ENCODE data around the gene TEAD4. TPM values are rescaled to one million over a fixed set of nuclear protein-coding genes. Genes with fewer than 3 reads are reported as not detected.

Gene TEAD4
- total RNA-seq, 4 donors from 2014 or later, result 3.7 to 13.4 (median 5.4) TPM

- TF ChIP-seq CTCF (IDR thresholded peaks at IDR 0.05; ENCODE audit: low read depth), result no peak
These were observed 57.0 kb downstream of the TEAD4 start for GRCh38 chr12:3016191-3016590.

DNA sequence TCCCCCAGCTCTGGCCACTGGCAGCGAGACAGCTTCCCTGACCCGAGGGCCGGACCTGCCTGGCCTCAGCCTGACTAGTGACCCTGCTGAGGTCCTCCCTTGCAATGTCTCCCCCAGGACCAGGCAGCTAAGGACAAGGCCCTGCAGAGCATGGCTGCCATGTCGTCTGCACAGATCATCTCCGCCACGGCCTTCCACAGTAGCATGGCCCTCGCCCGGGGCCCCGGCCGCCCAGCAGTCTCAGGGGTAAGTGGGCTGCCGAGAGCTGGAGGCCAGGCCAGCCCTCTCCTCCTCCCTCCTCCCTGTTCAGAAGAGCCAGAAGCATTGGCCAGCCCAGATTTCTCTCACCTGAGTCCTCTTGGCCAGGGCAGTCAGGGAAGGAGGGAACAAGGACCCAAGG is 58.1 kb downstream of the TEAD4 start:
- TF ChIP-seq CTCF (IDR thresholded peaks at IDR 0.05; ENCODE audit: low read depth), result no peak

DNA sequence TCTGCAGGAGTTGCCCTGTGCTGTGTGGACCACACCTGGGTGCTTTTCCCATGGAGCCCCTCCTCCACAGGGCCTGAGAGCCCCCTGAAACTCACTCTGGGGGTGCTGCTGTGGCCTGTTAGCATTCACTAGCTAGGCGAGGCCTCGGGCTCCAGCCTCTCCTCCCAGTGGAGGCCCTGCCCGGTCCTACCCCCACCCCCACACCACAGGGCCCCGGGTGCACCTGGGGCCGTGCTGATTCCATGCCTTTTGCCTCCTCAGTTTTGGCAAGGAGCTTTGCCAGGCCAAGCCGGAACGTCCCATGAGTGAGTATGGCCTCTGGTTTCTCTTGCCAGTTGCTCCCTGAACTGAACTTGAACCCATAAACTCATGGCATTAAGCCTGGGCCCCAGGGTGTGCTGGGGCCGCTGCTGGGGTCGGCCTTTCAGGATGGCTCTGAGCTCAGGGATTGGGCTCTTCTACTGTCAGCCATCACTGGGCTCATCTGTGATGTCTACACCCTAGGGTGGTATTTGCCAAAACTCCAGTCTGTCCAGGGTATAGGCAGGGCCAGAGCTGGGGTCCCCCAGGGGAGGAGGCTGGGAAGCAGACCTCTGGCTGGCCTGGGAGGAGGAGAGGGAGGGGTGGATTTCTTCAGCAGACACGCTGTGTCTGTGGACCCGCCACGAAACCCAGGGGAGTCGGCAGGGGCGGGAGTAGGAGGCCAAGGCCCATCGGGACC is 59.2 kb downstream of the TEAD4 start:
- TF ChIP-seq CTCF (IDR thresholded peaks at IDR 0.05; ENCODE audit: low read depth), result no peak

GRCh38 chr12:3019005-3019680 is 59.9 kb downstream of the TEAD4 start:
- TF ChIP-seq CTCF (IDR thresholded peaks at IDR 0.05; ENCODE audit: low read depth), result no peak

DNA sequence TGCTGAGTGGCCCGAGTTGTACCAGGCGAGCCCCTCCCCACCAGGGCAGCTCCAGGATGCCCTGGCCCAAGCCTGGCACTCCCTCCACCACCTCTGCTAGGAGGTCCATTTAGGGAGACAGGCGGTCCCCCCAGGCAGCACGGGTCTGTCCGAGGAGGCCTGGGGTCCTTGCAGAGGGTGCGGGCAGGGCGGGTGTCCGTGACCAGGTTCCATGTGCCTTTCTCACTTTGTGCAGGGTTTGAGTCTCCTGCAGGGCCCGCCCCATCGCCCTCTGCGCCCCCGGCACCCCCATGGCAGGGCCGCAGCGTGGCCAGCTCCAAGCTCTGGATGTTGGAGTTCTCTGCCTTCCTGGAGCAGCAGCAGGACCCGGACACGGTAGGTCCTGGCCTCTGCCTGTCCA is 61.2 kb downstream of the TEAD4 start:
- no peak for TF ChIP-seq CTCF (IDR thresholded peaks at IDR 0.05; ENCODE audit: low read depth)

GRCh38 chr12:3020850-3021435 is 61.7 kb downstream of the TEAD4 start:
- no peak for TF ChIP-seq CTCF (IDR thresholded peaks at IDR 0.05; ENCODE audit: low read depth)

- no peak for TF ChIP-seq CTCF (IDR thresholded peaks at IDR 0.05; ENCODE audit: low read depth)
These were observed 63.2 kb downstream of the TEAD4 start for GRCh38 chr12:3022411-3022810.

Data from subcutaneous adipose tissue (tissue), 4 donors.